GM12872 (cell line): ENCODE data around the gene POLA2.

Experiments used
- TF ChIP-seq, protein P1 (sequence below): IDR thresholded peaks from 3 replicates; pipeline ENCODE4 v1.5.1; 2011; ENCODE audit warnings: low read depth, mild to moderate bottlenecking, low read length, moderate library complexity; ENCODE audit not compliant: insufficient read depth

The POLA2 gene

GRCh38 chr11:65321828-65322485, 60.2 kb downstream of the POLA2 start:
- TF ChIP-seq, protein P1, sequence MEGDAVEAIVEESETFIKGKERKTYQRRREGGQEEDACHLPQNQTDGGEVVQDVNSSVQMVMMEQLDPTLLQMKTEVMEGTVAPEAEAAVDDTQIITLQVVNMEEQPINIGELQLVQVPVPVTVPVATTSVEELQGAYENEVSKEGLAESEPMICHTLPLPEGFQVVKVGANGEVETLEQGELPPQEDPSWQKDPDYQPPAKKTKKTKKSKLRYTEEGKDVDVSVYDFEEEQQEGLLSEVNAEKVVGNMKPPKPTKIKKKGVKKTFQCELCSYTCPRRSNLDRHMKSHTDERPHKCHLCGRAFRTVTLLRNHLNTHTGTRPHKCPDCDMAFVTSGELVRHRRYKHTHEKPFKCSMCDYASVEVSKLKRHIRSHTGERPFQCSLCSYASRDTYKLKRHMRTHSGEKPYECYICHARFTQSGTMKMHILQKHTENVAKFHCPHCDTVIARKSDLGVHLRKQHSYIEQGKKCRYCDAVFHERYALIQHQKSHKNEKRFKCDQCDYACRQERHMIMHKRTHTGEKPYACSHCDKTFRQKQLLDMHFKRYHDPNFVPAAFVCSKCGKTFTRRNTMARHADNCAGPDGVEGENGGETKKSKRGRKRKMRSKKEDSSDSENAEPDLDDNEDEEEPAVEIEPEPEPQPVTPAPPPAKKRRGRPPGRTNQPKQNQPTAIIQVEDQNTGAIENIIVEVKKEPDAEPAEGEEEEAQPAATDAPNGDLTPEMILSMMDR = no peak

DNA sequence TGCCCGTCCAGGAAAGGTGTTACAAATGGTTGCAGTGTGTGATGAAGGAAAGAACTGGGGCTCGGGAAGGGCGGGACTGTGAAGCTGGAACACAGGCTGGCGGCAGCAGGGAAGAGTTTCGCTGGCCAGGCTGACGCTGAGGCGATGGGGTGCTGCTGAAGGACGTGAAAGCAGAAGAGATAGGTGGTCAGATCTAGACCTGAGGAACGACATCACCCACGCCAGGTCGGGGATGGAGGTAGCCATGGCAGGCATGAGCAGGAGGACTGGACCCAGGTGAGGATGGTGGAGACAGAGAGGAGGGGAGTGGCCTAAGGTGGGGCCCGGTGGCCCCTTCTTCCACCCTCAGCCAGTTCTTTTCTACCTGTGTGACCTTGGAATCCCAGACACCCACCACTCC, 62.1 kb downstream of the POLA2 start:
- TF ChIP-seq, protein P1 = no peak

GRCh38 chr11:65325435-65325834, 63.7 kb downstream of the POLA2 start:
- TF ChIP-seq, protein P1 = no peak

DNA sequence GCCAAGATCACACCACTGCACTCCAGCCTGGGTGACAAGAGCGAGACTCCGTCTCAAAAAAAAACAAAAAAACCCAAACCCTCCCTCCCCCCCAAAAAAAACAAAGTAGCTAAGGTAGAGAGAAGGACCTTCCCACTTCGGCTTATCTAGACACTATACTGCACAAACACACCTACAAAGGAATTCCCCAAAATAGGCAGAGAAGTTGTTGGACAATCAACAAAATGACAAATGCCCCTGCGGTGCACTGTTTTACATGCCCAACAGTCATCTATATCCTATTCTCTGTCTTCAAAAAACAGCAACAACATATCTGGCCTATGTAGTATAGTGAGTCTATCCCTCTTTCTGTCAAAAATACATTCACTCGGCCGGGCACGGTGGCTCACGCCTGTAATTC, 65.3 kb downstream of the POLA2 start:
- TF ChIP-seq, protein P1 = no peak

- TF ChIP-seq, protein P1 = no peak
These were observed 67.7 kb downstream of the POLA2 start for GRCh38 chr11:65329478-65329877.

DNA sequence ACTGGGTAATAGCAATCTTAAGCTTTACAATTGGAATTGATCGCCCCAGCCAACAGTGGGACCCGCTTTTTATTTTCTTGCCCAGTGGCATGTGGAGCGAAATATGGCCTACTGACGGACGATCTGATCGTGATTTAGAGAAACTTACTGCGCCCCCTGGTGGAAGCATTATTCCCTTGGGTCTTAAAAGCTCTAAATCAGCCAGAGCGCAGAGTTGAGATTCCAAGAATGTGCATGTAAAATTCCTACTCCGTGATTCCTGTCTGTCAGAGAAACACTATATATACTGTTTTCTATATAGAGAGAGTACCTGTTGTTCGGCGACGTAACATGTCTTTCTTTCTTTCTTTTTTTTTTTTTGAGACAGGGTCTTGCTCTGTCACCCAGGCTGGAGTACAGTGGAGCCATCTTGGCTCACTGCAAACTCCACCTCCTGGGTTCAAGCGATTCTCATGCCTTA, 68.2 kb downstream of the POLA2 start:
- TF ChIP-seq, protein P1 = peak; percentile 76

DNA sequence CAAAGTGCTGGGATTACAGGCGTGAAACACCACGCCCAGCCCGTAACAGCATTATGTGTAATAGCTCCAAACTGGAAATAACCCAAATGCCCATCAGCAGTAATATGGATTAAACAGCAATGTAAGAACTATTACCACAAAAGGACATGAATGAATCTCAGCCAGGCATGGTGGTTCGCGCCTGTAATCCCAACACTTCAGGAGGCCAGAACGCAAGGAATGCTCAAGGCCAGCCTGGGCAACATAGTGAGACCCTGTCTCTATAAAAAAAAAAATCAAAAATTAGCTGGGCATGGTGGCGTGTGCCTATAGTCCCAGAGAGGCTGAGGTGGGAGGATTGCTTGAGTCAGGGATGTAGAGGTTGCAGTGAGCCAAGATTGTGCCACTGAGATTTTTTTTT, 68.8 kb downstream of the POLA2 start:
- TF ChIP-seq, protein P1 = no peak
